ENCODE results near the gene EBF3.

Gene EBF3

GRCh38 chr10:129850316-129850715, 113.8 kb downstream of the EBF3 start:
- DNase-seq, result no peak

- DNase-seq, result no peak
Measured at GRCh38 chr10:129849853-129850252, 114.2 kb downstream of the EBF3 start.

- no peak for DNase-seq
Measured at GRCh38 chr10:129849452-129849750, 114.7 kb downstream of the EBF3 start.

DNA sequence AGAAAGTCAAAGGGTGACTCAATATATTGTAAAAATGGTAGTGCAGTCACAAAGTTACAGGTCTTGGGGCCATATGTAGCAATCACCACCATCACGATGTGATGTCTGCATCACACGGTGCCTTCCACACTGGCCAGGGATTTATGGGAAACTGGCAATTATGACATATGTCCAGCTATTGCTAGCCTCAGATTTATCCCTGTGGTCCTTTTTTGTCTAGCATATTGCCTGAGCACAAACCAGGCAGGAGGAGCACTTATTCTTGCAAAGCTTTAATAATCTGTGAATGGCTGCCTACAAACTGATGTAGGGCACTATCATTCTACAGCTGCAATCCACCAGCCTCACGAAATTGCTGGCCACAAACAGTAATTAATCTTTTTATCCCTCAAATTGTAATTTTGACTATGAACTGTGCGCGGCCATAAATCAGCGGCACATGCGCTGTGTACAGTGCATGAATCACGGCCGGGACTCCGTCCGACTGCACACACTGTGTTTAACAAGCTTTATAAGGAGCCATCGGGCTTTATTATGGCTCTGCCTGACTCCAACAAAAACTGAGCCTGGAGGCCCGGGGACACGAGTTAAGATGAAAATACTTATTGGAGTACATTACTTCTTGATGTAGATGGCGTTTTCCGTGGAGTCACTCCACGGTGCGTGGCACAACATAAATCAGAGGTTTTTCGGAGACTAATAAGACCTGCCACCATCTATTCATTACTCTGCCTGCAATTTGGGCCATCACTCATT, 115.2 kb downstream of the EBF3 start:
- no peak for DNase-seq

DNA sequence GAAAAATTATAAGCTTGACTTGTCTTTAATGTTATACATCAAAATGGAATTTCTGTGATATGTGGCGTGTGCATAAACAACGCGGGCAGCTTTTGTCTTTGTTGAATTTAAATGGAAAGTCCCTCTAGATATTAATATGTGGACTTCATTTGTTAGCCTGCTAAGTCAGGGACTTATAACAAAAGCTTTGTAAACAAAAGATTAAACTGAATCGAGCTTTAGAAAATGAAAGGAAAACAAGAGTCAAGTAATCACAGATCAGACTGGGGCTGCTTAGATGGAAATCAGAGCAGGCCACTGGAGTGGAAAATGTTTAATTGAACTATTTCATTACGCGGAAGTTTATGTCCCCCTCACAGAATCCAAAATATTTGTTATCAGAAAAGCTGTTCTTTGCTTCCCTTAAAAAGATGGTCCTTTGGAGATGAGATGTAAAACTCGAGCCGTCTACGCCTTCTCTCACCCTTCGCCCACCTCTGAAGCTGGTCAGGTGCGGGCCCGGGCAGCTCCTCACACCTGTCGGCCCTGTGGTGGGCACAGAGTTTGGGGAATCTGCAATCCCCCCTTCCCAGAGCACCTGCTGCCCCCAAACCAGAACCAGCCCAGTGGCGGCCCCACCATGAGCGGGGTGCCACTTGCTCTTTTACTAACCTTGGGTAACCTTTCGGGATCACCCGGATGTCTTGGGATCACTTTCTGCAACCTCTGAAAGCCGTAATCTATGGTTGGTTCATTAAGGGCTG, 116.2 kb downstream of the EBF3 start:
- DNase-seq, result no peak

- DNase-seq, result no peak
Measured at GRCh38 chr10:129846991-129847391, 117.1 kb downstream of the EBF3 start.

DNA sequence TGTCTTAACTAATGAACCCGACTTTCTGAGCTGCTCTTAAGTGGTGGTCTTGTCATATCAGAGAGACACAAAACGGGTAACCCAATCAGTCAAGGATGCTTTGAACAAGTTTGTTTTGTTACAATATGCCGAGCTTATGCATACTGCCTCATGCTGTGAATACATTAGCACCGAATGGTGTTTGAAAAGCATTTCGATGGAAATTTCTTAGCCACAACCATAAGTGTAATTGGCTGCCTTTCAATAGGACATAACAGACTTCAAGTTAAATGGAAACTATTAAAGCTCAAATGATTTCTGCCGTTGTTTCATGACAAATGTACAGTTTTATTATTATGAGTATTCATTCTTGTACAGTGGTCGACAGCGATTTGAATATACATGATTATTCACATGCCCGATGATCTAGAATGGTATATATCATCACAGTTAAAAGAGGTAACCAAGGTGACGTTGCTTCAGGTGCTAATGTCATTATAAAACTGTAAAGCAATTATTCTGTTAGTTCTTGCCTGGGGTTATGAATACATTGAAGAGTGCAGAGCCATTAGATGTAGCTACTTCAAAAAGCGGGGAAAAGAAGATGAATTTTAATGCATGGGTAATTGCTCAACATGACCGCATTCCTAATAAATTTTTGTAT, 118.8 kb downstream of the EBF3 start:
- no peak for DNase-seq

DNA sequence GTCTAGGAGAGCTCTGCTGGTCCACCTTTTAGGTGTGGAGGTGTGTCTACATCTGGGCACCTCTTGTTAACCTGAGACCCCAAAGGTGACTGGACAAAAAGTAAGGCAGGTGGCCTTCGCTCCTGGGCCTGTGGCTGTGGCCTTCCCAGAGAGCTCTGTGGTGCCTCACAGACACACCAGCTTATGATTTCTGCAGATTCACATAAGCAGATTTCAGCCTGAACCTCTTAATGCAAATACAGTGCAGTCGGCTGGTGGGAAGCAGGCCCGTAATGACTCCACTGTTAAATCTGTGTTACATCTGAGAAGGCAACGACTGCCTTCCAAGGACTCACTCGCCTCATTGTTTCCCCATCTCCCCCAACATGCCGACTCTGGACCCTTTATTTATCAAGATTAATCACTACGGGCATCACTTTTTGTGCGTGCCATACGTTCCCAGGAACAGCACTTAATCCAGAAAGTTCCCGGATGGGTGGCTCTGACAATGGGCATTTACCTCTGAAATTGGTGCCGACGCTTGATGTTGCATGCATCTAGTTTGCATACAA, 119.8 kb downstream of the EBF3 start:
- no peak for DNase-seq

- DNase-seq, result no peak
Measured at GRCh38 chr10:129843702-129844101, 120.4 kb downstream of the EBF3 start.

DNA sequence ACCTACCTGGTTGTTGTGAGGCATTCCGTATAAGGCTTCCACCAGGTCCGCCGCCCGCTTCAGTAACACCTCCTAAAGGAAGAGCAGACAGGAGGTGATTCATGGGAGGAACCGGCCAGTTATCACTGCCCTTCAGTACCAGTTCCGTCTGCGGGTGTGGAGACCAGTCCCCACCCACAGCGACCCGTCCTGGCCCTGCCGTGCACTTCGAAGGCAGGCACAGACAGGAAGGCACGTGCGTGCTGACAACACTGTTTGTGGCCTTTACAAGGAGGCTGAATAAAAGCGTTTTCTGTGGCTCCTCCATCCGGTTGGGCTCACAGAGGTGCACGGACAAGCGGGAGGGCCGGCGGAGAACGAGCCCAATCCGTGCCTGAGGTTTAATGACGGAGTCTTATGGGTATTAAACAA, 120.9 kb downstream of the EBF3 start:
- DNase-seq, result no peak

DNA sequence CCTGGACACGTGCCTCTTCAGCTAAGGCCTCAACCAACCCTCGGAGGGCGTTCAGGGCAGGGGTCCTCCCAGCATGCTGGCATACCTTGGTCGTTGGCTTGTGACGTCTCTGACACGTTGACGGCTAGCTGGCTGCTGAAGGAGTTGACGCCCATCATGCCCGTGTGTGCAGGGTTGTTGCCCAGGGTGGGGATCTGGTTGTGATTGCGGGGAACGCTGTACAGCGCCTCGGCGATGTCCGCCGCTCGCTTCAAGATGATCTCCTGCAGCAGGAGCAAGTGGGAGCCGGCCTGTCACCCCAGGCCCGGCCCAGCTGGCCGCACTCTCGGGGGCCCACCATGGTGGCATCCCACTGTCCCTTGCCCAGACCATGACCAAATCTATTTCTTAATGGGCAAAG, 122.0 kb downstream of the EBF3 start:
- DNase-seq, result no peak

DNA sequence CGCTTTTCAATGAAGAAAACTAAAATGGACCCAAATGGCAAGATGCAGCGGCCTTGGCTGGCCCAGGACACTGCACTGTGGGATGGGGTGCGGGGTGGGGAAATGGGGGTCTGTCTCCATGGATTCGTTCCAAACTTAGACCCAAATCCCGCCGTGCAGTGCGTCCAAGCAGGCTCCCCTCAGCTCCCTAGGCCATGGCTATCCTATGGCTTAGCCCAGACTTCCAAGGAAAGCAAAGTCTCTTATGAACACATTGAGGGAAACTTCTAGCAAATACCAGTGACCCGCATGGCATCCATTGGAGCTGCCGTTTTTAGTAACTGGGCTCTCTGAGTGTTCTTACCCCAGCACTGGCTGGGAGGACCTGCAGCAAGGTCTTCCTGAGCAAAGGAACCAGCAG, 122.5 kb downstream of the EBF3 start:
- no peak for DNase-seq

DNA sequence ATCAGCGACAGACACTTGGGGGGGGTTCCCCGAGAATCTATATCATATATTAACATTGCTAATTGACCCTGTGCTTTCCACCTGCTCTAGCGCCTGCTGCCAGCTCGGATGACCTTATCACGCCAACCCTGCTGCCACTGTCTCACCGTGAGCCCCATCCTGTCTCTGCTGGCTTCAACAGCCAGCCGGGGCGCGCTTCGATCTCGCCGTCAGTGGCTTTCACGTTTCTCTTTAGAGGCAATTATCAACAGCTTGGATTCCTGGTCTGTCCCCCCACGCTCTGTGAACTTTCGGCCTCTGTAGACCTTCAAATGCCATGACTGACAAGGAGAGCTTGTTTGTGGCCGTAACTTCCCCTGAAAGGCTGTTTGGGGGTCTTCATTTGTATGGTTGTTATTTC, 123.0 kb downstream of the EBF3 start:
- no peak for DNase-seq

- DNase-seq, result no peak
Measured at GRCh38 chr10:129840196-129840590, 123.9 kb downstream of the EBF3 start.

DNA sequence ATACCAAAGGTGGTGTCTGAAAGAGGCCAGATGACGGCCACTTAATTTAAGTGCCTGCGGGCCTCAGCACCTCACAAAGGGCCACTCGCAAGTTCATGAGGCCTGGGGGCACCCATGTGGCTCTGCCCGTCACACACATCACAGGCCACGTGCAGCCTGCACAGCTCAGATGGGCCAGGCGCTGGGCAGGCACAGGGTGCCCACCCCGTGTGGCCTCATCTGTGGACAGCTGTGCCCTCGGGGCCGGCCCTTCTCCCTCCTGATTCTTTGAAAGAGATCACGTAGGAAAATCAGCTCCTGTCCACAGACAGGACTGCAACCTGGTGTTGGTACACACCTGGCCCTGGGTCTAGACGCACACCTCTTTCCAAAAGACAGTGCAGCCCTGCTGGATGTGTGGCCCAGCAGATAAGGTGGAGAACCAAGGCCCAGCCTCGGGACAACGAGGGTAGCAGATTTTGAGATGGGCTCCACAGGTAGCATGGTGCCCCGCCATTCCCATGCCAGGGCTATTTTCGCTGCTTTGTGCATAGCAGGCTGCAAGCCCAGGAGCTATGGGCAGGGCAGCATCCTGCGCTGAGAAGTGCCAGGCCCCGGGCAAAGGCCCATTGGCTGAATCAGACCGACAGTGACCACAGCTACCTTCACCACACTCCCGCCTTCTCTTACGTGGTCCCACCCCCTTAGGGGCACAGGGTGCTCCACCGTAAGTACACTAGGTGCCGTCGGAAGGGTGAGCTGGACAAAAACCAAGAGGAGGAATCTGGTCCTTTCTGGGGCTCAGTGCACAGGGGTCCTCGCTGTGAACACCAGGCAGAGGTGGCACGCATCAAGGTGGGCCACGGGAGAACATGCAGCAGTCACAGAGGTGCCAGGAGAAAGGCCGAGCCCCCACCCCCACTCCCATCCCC, 124.5 kb downstream of the EBF3 start:
- no peak for DNase-seq

GRCh38 chr10:129838794-129839193, 125.3 kb downstream of the EBF3 start:
- DNase-seq, result no peak

GRCh38 chr10:129837909-129838582, 126.0 kb downstream of the EBF3 start:
- no peak for DNase-seq

GRCh38 chr10:129836253-129836652, 127.8 kb downstream of the EBF3 start:
- DNase-seq, result no peak

DNA sequence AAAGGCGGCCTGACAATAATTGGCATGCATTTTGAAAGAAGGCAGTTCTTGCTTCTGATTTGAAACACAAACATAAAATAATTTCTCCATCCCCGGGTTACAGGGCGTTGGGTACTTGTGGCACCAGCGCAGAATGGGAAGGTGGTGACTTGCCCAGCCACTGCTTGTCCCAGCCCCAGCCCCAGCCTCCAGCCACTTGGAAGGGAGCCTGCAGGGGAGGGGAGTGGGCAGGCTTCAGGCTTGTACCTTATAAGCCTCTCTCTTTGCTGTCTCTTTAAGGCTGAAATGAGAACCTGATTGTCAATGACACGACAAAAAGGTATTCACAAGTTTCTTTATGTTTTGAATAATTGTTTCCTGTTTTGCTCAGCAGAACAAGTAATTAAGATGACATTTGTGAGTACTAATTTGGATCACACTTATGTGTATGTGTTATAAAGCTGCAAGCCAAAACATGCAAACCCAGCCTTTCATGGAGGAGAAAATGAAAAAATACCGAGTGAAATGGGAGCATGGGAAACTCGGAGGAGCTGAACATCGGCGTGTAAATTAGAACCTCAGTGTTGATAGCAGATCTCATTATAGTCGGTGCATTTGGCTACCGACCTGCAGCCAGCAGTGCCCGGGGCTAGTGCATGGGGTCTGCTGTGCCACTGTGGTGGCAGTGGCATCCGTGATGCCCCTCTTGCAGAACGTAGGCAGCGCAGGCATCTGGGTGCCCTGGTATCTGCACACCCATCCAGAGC, 129.9 kb downstream of the EBF3 start:
- no peak for DNase-seq

- DNase-seq, result no peak
Measured at GRCh38 chr10:129833468-129833950, 130.6 kb downstream of the EBF3 start.

Measured in inflammatory macrophage treated with lipopolysaccharide for 1 hour (primary cell).